OCI-LY1 (cell line): ENCODE measurements around the gene SPA17.

Experiments
- H2AFZ ChIP-seq: fragments of 200-600 bp; sonication (generic), shearing (Covaris generic); 2 replicates; pipeline ENCODE4 v1.6.0; 2014; ENCODE audit warnings: antibody characterized with exemption, mild to moderate bottlenecking, low read length
- H3F3A ChIP-seq: fragments of 200-600 bp; sonication (generic), shearing (Covaris generic); 2 replicates; pipeline ENCODE4 v1.6.0; 2014; ENCODE audit warnings: mild to moderate bottlenecking, antibody characterized with exemption, low read length, moderate library complexity; ENCODE audit not compliant: insufficient read depth
- H3K27ac ChIP-seq: fragments of 200-600 bp; sonication (generic); 2 replicates; pipeline ENCODE4 v1.5.1; 2014; ENCODE audit warnings: low read length, mixed run types, mild to moderate bottlenecking, low read depth; ENCODE audit not compliant: poor library complexity, severe bottlenecking
- H3K27me3 ChIP-seq: fragments of 200-600 bp; sonication (generic); 2 replicates; pipeline ENCODE4 v1.6.0; 2014; ENCODE audit warnings: antibody characterized with exemption, mild to moderate bottlenecking, low read length, moderate library complexity; ENCODE audit not compliant: insufficient read depth
- H3K36me3 ChIP-seq: fragments of 200-600 bp; sonication (generic); 2 replicates; pipeline ENCODE4 v1.6.1; 2014; ENCODE audit warnings: mild to moderate bottlenecking, antibody characterized with exemption, low read length, moderate library complexity, mixed read lengths; ENCODE audit not compliant: insufficient read depth
- H3K4me1 ChIP-seq: fragments of 200-600 bp; sonication (generic); 2 replicates; pipeline ENCODE4 v1.5.1; 2014; ENCODE audit warnings: mild to moderate bottlenecking, low read length, moderate library complexity; ENCODE audit not compliant: insufficient read depth, severe bottlenecking
- H3K4me2 ChIP-seq: fragments of 200-600 bp; sonication (generic), shearing (Covaris generic); 2 replicates; pipeline ENCODE4 v1.6.1; 2014; ENCODE audit warnings: low read length
- H3K4me3 ChIP-seq: fragments of 200-600 bp; sonication (generic); 2 replicates; pipeline ENCODE4 v1.5.1; 2014; ENCODE audit warnings: low read length, low read depth, mild to moderate bottlenecking, mixed read lengths; ENCODE audit not compliant: poor library complexity, severe bottlenecking
- H3K79me2 ChIP-seq: fragments of 200-600 bp; shearing (Covaris generic); 2 replicates; pipeline ENCODE4 v1.6.1; 2016; ENCODE audit warnings: mixed run types, low read length, mixed read lengths; ENCODE audit not compliant: insufficient read depth
- H3K9ac ChIP-seq: fragments of 200-600 bp; sonication (generic), shearing (Covaris generic); 2 replicates; pipeline ENCODE4 v1.6.1; 2014; ENCODE audit warnings: mild to moderate bottlenecking, low read length, mixed read lengths
- H3K9me2 ChIP-seq: fragments of 200-600 bp; sonication (generic), shearing (Covaris generic); 2 replicates; pipeline ENCODE4 v1.6.1; 2014; ENCODE audit warnings: low read depth, mild to moderate bottlenecking, low read length, mixed read lengths
- H3K9me3 ChIP-seq: fragments of 200-600 bp; shearing (Covaris generic); 2 replicates; pipeline ENCODE4 v1.6.1; 2014; ENCODE audit warnings: low read length, mixed read lengths
- H4K20me1 ChIP-seq: fragments of 200-600 bp; sonication (generic), shearing (Covaris generic); 2 replicates; pipeline ENCODE4 v1.6.0; 2016; ENCODE audit warnings: mild to moderate bottlenecking, low read length; ENCODE audit not compliant: insufficient read depth
- EZH2 ChIP-seq: fragments of 200-600 bp; sonication (generic), shearing (Covaris generic); IDR thresholded peaks from 2 replicates; pipeline ENCODE4 v1.8.0; 2017; ENCODE audit warnings: borderline replicate concordance, mixed run types, mild to moderate bottlenecking, antibody characterized with exemption, low read length, moderate library complexity, mixed read lengths
- TF ChIP-seq, protein P1 (sequence below): fragments of 200-600 bp; sonication (generic), shearing (Covaris generic); IDR thresholded peaks from 2 replicates; pipeline ENCODE4 v1.5.1; 2017; ENCODE audit warnings: mild to moderate bottlenecking, antibody characterized with exemption, low read length, moderate library complexity, mixed read lengths

SPA17 gene

DNA sequence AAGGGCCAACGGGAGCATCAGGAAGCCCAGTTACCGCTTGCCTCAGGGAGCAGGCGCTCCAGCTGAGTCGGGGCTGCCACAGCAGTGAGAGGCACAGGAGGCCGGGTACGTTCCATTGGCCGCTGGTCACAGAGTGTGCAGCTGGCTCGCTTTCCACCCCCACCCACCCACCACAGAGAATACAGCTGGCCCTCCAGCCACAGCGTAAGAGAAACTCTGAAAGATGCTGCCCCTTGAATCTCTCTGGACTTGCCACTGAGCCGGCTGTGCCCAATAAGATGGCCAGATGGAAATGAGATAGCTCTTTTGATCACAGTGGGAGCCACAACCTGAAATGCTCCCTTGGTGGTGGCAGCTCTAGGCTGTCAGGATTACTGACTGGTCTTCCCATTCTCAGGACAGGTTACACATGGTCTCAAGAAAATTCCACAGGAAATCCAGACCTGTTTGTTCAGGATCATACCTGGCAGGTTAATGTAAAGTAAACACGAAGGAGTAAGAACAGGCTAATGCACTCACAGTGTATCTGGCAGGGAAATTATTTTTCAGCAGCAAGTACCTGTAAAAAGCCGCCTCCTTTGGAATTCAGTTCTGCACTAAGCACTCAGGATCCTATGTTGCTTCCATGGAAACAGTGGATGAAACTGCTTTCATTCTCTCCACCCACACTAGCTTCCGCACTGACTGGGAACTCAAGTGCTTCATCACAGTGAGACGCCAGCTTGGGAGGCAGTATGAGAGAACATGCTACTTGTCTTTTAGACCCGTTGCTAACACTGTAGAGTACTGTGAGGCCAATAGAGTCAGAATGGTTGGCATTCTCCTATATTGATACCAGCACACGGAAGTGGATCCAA, 16.7 kb upstream of the SPA17 start:
- no peaks in the 10 kb centered on the region for H3F3A ChIP-seq
- no peaks in the 10 kb centered on the region for H3K79me2 ChIP-seq
- H3K27ac ChIP-seq = no peak overlapping the region
- no peak overlapping the region for H3K9ac ChIP-seq
- no peak overlapping the region for H3K4me2 ChIP-seq
- TF ChIP-seq, protein P1, sequence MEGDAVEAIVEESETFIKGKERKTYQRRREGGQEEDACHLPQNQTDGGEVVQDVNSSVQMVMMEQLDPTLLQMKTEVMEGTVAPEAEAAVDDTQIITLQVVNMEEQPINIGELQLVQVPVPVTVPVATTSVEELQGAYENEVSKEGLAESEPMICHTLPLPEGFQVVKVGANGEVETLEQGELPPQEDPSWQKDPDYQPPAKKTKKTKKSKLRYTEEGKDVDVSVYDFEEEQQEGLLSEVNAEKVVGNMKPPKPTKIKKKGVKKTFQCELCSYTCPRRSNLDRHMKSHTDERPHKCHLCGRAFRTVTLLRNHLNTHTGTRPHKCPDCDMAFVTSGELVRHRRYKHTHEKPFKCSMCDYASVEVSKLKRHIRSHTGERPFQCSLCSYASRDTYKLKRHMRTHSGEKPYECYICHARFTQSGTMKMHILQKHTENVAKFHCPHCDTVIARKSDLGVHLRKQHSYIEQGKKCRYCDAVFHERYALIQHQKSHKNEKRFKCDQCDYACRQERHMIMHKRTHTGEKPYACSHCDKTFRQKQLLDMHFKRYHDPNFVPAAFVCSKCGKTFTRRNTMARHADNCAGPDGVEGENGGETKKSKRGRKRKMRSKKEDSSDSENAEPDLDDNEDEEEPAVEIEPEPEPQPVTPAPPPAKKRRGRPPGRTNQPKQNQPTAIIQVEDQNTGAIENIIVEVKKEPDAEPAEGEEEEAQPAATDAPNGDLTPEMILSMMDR = no peak
- no peak for TF ChIP-seq EZH2
- no peaks in the 10 kb centered on the region for H3K36me3 ChIP-seq
- no peaks in the 10 kb centered on the region for H4K20me1 ChIP-seq
- H3K27me3 ChIP-seq = no peaks in the 10 kb centered on the region
- no peaks in the 10 kb centered on the region for H3K9me2 ChIP-seq
- no peak overlapping the region for H2AFZ ChIP-seq
- H3K4me3 ChIP-seq = no peak overlapping the region
- no peaks in the 10 kb centered on the region for H3K9me3 ChIP-seq
- no peaks in the 10 kb centered on the region for H3K4me1 ChIP-seq

DNA sequence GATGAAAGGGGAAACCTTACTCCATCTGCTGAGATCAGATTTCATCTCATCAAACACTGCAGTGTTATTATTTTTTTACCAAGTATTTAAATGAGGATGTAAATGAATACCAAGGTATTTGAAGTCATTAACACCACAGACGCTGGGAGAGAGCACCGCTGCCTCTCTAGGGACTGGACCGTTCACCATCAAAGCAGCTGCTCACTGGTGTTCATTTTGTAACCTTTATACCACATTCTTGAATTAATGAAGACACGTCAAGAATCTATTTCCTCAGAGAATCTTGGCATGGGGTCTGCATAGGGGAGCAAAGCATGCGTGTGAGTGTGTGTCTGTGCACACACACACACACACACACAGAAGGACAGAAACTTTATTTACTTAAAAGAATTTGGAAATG, 15.8 kb upstream of the SPA17 start:
- H3K4me2 ChIP-seq = no peak overlapping the region
- H3K9me3 ChIP-seq = no peaks in the 10 kb centered on the region
- H3K27me3 ChIP-seq = no peaks in the 10 kb centered on the region
- H3K4me3 ChIP-seq = no peak overlapping the region
- no peaks in the 10 kb centered on the region for H4K20me1 ChIP-seq
- no peaks in the 10 kb centered on the region for H3K36me3 ChIP-seq
- no peaks in the 10 kb centered on the region for H3K79me2 ChIP-seq
- H3K4me1 ChIP-seq = no peaks in the 10 kb centered on the region
- H3F3A ChIP-seq = no peaks in the 10 kb centered on the region
- no peaks in the 10 kb centered on the region for H3K9me2 ChIP-seq
- no peak overlapping the region for H2AFZ ChIP-seq
- H3K27ac ChIP-seq = no peak overlapping the region
- TF ChIP-seq EZH2 = no peak
- TF ChIP-seq, protein P1 = no peak
- no peak overlapping the region for H3K9ac ChIP-seq

DNA sequence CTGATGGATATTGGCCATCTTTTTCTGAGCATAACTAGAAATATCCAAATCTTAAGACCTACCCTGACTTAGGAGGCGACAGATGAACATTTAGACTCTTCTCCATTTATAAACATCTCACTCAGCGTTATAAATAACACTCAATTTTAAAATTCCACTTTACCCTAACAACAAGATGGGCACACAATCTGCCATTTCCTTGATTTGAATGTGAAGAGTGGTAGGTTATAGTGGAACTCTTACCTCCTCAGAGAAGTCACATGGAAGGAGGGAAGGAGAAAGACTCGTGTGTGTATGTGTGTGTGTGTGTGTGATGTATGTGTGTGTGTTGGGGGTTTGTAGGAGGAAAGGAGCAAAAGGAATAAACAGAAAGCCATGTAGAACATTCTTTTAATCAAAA, 15.2 kb upstream of the SPA17 start:
- Histone ChIP-seq H3K4me2 (no peak overlapping the region), H3K27me3 (no peaks in the 10 kb centered on the region), H3K27ac (no peak overlapping the region), H3K4me1 (no peaks in the 10 kb centered on the region), H3K9me2 (no peaks in the 10 kb centered on the region), H4K20me1 (no peaks in the 10 kb centered on the region), H3K9ac (no peak overlapping the region), H3K79me2 (no peaks in the 10 kb centered on the region), H3K4me3 (no peak overlapping the region), H3F3A (no peaks in the 10 kb centered on the region), H3K36me3 (no peaks in the 10 kb centered on the region), H2AFZ (no peak overlapping the region), H3K9me3 (no peaks in the 10 kb centered on the region)
- TF ChIP-seq, protein P1 = no peak
- no peak for TF ChIP-seq EZH2
